ENCODE data around the gene TMEM243. TPM values are rescaled to one million over a fixed set of nuclear protein-coding genes. Genes with fewer than 3 reads are reported as not detected.
A peak's percentile ranks its signal among the peaks of the same experiment; 100 is the strongest.

TMEM243 gene
- total and polyA plus RNA-seq, 10 of the 15 experiments (the other 5 are each of a cell fraction or from before 2014, with no cell fraction given), result 47.8 to 170 (median 77.9) TPM

- 0 out of 4 replicates have a peak, but pooled peaks cover 0 to 2% of the 10 kb centered on the region in 2 experiments for H3K36me3 ChIP-seq (ENCODE audit: control insufficient read depth in 2 of 2, insufficient read depth in 2 of 2, low read length in 1 of 2)
- in situ Hi-C loops (cut with MboI) (no loop called here), intact Hi-C loops (cut with micrococcal nuclease; ENCODE audit: unreplicated experiment) (loop anchor here (1.0 to 5.0 kb wide), 4 partner anchors 67 to 998 kb away; partner anchors contain the start of genes DBF4, DMTF1 and SLC25A40)
- peak overlapping the region; percentile 38 for H2AFZ ChIP-seq (ENCODE audit: control insufficient read depth, low read depth, low read length)
- ChIA-PET SMC1A (ENCODE audit: uncharacterized antibody, unreplicated experiment) (interaction anchor here (0.7 to 8.6 kb wide), 9 partner anchors 8 to 126 kb away, joined by 3 to 112 read pairs (median 3); partner anchors contain the start of gene DMTF1), POLR2A (interaction anchor here (0.9 to 12.1 kb wide), 3 partner anchors 20 to 64 kb away, joined by 4 to 215 read pairs (median 4); partner anchors contain the start of gene DMTF1), RAD21 (ENCODE audit: unreplicated experiment) (interaction anchor here (0.6 to 11.7 kb wide), 6 partner anchors 9 to 64 kb away, joined by 3 to 153 read pairs (median 3); partner anchors contain the start of gene DMTF1), CTCF (interaction anchor here (1.0 to 2.1 kb wide), 5 partner anchors 15 to 69 kb away, joined by 3 to 13 read pairs (median 4); no protein-coding TSS in a partner anchor)
- peaks cover 64% of the 10 kb centered on the region for H3K79me2 ChIP-seq (ENCODE audit: control insufficient read depth, insufficient read depth, low read length)
- no TSS peak for BruUV-seq (replicated peaks)
- ATAC-seq, result peak; percentile 10
- no peaks in the 10 kb centered on the region for H3K27me3 ChIP-seq (replicated peaks in 1 of 2; ENCODE audit: control insufficient read depth in 2 of 2, insufficient read depth in 2 of 2, low read length in 1 of 2)
- peak overlapping the region; percentile 98 for H3K27ac ChIP-seq (ENCODE audit: control insufficient read depth, insufficient read depth)
- H3K9ac ChIP-seq (ENCODE audit: control insufficient read depth, insufficient read depth, low read length), result peak overlapping the region; percentile 86
- FAIRE-seq, result peak; percentile 83
- TF ChIP-seq, protein P1, sequence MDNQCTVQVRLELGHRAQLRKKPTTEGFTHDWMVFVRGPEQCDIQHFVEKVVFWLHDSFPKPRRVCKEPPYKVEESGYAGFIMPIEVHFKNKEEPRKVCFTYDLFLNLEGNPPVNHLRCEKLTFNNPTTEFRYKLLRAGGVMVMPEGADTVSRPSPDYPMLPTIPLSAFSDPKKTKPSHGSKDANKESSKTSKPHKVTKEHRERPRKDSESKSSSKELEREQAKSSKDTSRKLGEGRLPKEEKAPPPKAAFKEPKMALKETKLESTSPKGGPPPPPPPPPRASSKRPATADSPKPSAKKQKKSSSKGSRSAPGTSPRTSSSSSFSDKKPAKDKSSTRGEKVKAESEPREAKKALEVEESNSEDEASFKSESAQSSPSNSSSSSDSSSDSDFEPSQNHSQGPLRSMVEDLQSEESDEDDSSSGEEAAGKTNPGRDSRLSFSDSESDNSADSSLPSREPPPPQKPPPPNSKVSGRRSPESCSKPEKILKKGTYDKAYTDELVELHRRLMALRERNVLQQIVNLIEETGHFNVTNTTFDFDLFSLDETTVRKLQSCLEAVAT (IDR thresholded peaks at IDR 0.05), result peak; percentile 28; the same call in 1 of the 2 replicates
- TF ChIP-seq TCF7 (IDR thresholded peaks at IDR 0.05; ENCODE audit: borderline replicate concordance) (0 out of 2 replicates have a peak, but pooled peaks have one; percentile 34), HDAC6 (IDR thresholded peaks at IDR 0.05; ENCODE audit: unreplicated experiment) (peak; percentile 13), POU2F2 (IDR thresholded peaks at IDR 0.05; ENCODE audit: borderline replicate concordance, low read depth, low read length) (peak; percentile 19; the same call in 1 of the 3 replicates), KLF5 (IDR thresholded peaks at IDR 0.05; ENCODE audit: partially characterized antibody) (no peak), CHD2 (IDR thresholded peaks at IDR 0.05; ENCODE audit: borderline replicate concordance, low read depth, low read length) (no peak), YY1 (IDR thresholded peaks at IDR 0.05; ENCODE audit: low read depth, low read length) (peak; percentile 71), IKZF1 (conservative IDR thresholded peaks at IDR 0.05) (no peak), TAF1 (IDR thresholded peaks at IDR 0.05; ENCODE audit: borderline replicate concordance, low read depth, low read length) (peak; percentile 56; the same call in 1 of the 2 replicates), SPI1 (IDR thresholded peaks at IDR 0.05; ENCODE audit: borderline replicate concordance, insufficient read depth, low read depth, low read length) (peak; percentile 26; the same call in 1 of the 2 replicates), TCF12 (IDR thresholded peaks at IDR 0.05; ENCODE audit: low read depth, low read length) (peak; percentile 58; the same call in 1 of the 2 replicates), EGR1 (IDR thresholded peaks at IDR 0.05; ENCODE audit: borderline replicate concordance in 1 of 2, low read depth in 2 of 2, low read length in 2 of 2) (peak in 1 of 2 experiments; percentile 12; a peak in 1 of 3 replicates)
- TF ChIP-seq, protein P2, sequence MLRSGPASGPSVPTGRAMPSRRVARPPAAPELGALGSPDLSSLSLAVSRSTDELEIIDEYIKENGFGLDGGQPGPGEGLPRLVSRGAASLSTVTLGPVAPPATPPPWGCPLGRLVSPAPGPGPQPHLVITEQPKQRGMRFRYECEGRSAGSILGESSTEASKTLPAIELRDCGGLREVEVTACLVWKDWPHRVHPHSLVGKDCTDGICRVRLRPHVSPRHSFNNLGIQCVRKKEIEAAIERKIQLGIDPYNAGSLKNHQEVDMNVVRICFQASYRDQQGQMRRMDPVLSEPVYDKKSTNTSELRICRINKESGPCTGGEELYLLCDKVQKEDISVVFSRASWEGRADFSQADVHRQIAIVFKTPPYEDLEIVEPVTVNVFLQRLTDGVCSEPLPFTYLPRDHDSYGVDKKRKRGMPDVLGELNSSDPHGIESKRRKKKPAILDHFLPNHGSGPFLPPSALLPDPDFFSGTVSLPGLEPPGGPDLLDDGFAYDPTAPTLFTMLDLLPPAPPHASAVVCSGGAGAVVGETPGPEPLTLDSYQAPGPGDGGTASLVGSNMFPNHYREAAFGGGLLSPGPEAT (IDR thresholded peaks at IDR 0.05; ENCODE audit: low read depth), result peak; percentile 31; the same call in 1 of the 2 replicates
- H3K9me3 ChIP-seq (replicated peaks; ENCODE audit: control insufficient read depth, insufficient read depth, low read length), result no peaks in the 10 kb centered on the region
- no peak for DNase-seq (ENCODE audit: low read depth, low spot score)
- H3K4me3 ChIP-seq, result peak overlapping the region; percentile 95
- under 1% methylated on average over 17 of the region's 17 CpGs for whole genome bisulfite sequencing (ENCODE audit: insufficient coverage, insufficient replicate concordance, low lambda C conversion rate, missing lambda C conversion rate)
- peaks cover 14% of the 10 kb centered on the region for H3K4me1 ChIP-seq (ENCODE audit: control insufficient read depth, insufficient read depth, low read length)
- H3K4me2 ChIP-seq (ENCODE audit: control insufficient read depth, insufficient read depth), result peak overlapping the region; percentile 96; the same call in 1 of the 2 replicates
- H4K20me1 ChIP-seq (ENCODE audit: control insufficient read depth, insufficient read depth), result no peaks in the 10 kb centered on the region
Measured at GRCh38 chr7:87218796-87219544, 562 bp downstream of the TMEM243 start.

Measured in GM12878 (cell line).